CD14-positive monocyte (primary cell): ENCODE data around the gene CERK. TPM values are rescaled to one million over a fixed set of nuclear protein-coding genes. Genes with fewer than 3 reads are reported as not detected.

ENCODE experiments used
- DNase-seq, 3 donors: peaks; one replicate each; pipeline ENCODE4 v3.0.0-alpha.2; 2011 to 2022
- H2AFZ ChIP-seq: 2 replicates; pipeline ENCODE4 v1.6.0; 2012; ENCODE audit warnings: mild to moderate bottlenecking, low read depth, low read length, inconsistent platforms; ENCODE audit not compliant: insufficient read depth, poor library complexity, severe bottlenecking
- H3K27ac ChIP-seq, 2 donors: 1 replicate in 1 of 2; 2 replicates in 1 of 2; pipeline ENCODE4 v1.5.1; 2012 to 2013; ENCODE audit warnings: low read length in 2 of 2, control low read depth in 1 of 2, inconsistent platforms in 1 of 2, low read depth in 1 of 2, mild to moderate bottlenecking in 1 of 2
- H3K27me3 ChIP-seq, 2 donors: one replicate each; pipeline versions ENCODE4 v1.6.0 to v1.6.1; 2011 to 2013; ENCODE audit warnings: low read length in 2 of 2; ENCODE audit not compliant: control insufficient read depth in 2 of 2, insufficient read depth in 2 of 2
- H3K36me3 ChIP-seq, 2 donors: replicated peaks in 1 of 2; 1 replicate in 1 of 2; 2 replicates in 1 of 2; pipeline versions ENCODE4 v1.5.1 to v1.6.1; 2012 to 2013; ENCODE audit warnings: low read length in 2 of 2, control low read depth in 1 of 2, inconsistent platforms in 1 of 2, mild to moderate bottlenecking in 1 of 2; ENCODE audit not compliant: insufficient read depth in 2 of 2, control insufficient read depth in 1 of 2
- H3K4me1 ChIP-seq, 2 donors: 1 replicate in 1 of 2; 2 replicates in 1 of 2; pipeline versions ENCODE4 v1.5.1 to v1.6.1; 2012 to 2013; ENCODE audit warnings: low read length in 2 of 2, control low read depth in 1 of 2, inconsistent platforms in 1 of 2, mild to moderate bottlenecking in 1 of 2, moderate library complexity in 1 of 2; ENCODE audit not compliant: insufficient read depth in 2 of 2, control insufficient read depth in 1 of 2
- H3K4me2 ChIP-seq: replicated peaks from 2 replicates; pipeline ENCODE3; 2012; ENCODE audit warnings: low read length, moderate library complexity, mild to moderate bottlenecking; ENCODE audit not compliant: poor library complexity, severe bottlenecking; ENCODE audit errors: extremely low read depth
- H3K4me3 ChIP-seq, 3 experiments: fragments of 200-600 bp in 1 of 3; sonication (generic) in 1 of 3; replicated peaks in 1 of 3; 1 replicate in 2 of 3; 2 replicates in 1 of 3; pipeline ENCODE4 v1.5.1; 2011 to 2013; ENCODE audit warnings: low read length in 3 of 3, mild to moderate bottlenecking in 3 of 3, control low read depth in 2 of 3, low read depth in 2 of 3, inconsistent platforms in 1 of 3, moderate library complexity in 1 of 3
- H3K79me2 ChIP-seq: 2 replicates; pipeline ENCODE4 v1.6.0; 2012; ENCODE audit warnings: mild to moderate bottlenecking, control low read depth, inconsistent platforms, low read length, moderate library complexity; ENCODE audit not compliant: insufficient read depth
- H3K9ac ChIP-seq: 2 replicates; pipeline ENCODE4 v1.6.0; 2017; ENCODE audit warnings: low read length, mild to moderate bottlenecking; ENCODE audit not compliant: insufficient read depth, poor library complexity, severe bottlenecking
- H3K9me3 ChIP-seq, 2 donors: replicated peaks in 1 of 2; 1 replicate in 1 of 2; 2 replicates in 1 of 2; pipeline versions ENCODE4 v1.5.1 to v1.6.1; 2012 to 2013; ENCODE audit warnings: low read length in 2 of 2, control low read depth in 1 of 2; ENCODE audit not compliant: control insufficient read depth in 1 of 2, insufficient read depth in 1 of 2
- H4K20me1 ChIP-seq: 2 replicates; pipeline ENCODE4 v1.6.0; 2012; ENCODE audit warnings: mild to moderate bottlenecking, low read length, control low read depth, moderate library complexity; ENCODE audit not compliant: insufficient read depth
- H3K27ac Mint-ChIP-seq, 7 donors: one replicate each; pipeline ENCODE4 v1.8.0; 2020; ENCODE audit warnings: mild to moderate bottlenecking in 7 of 7, mixed read lengths in 7 of 7, moderate library complexity in 6 of 7, inconsistent platforms in 2 of 7
- H3K27me3 Mint-ChIP-seq, 3 donors: one replicate each; pipeline ENCODE4 v1.8.0; 2021 to 2022; ENCODE audit warnings: low read depth in 3 of 3, mild to moderate bottlenecking in 3 of 3, mixed read lengths in 3 of 3, moderate library complexity in 3 of 3, inconsistent platforms in 1 of 3
- H3K36me3 Mint-ChIP-seq, 2 donors: one replicate each; pipeline ENCODE4 v1.8.0; 2020; ENCODE audit warnings: mixed read lengths in 2 of 2, inconsistent platforms in 1 of 2, mild to moderate bottlenecking in 1 of 2
- H3K4me1 Mint-ChIP-seq: one replicate; pipeline ENCODE4 v1.8.0; 2020; ENCODE audit warnings: mild to moderate bottlenecking, mixed read lengths
- H3K4me3 Mint-ChIP-seq, 2 donors: one replicate each; pipeline ENCODE4 v1.8.0; 2020; ENCODE audit warnings: mild to moderate bottlenecking in 2 of 2, mixed read lengths in 2 of 2, moderate library complexity in 1 of 2
- H3K9me3 Mint-ChIP-seq, 7 donors: one replicate each; pipeline ENCODE4 v1.8.0; 2020 to 2022; ENCODE audit warnings: mixed read lengths in 7 of 7, mild to moderate bottlenecking in 6 of 7, moderate library complexity in 6 of 7, inconsistent platforms in 2 of 7
- WGBS: methylation state at CpG from one replicate; pipeline ENCODE4 v1.1.5; 2013; ENCODE audit warnings: missing lambda C conversion rate; ENCODE audit not compliant: insufficient coverage; 5-methylcytosine and 5-hydroxymethylcytosine counted together
- intact Hi-C, 2 donors: fragments of 100-400 bp; cut with micrococcal nuclease; formaldehyde crosslinking; loops; one replicate each; pipeline versions ENCODE4 v1.15.0 to v1.15.1; 2023
- polyA plus RNA-seq, 3 donors: library from polyadenylated mRNA; depleted of rRNA in 1 of 3; unstranded in 2 of 3; stranded (reverse) in 1 of 3; fragments of 300-500 nt in 2 of 3; fragments of >200 nt in 1 of 3; fragmentation: Illumina TruSeq in 2 of 3; gene quantifications; 1 replicate in 2 of 3; 2 replicates in 1 of 3; pipeline ENCODE4 v1.2.3, GENCODE V29; 2012 to 2021
- TF ChIP-seq, protein P1 (sequence below): fragments of 200-600 bp; IDR thresholded peaks from one replicate; pipeline ENCODE4 v1.8.0; 2022; ENCODE audit warnings: antibody characterized with exemption, mild to moderate bottlenecking

The CERK gene
- polyA plus RNA-seq, 3 donors, result 22.4 to 40.2 (median 24.5) TPM

- peaks cover 26% of the 10 kb centered on the region for H3K4me1 Mint-ChIP-seq
- Histone ChIP-seq H3K36me3 (peaks cover 84 to 85% of the 10 kb centered on the region in 2 donors), H3K4me1 (peaks cover 10 to 13% of the 10 kb centered on the region in 2 donors)
Observed at GRCh38 chr22:46669201-46669600, 68.9 kb downstream of the CERK start.

DNA sequence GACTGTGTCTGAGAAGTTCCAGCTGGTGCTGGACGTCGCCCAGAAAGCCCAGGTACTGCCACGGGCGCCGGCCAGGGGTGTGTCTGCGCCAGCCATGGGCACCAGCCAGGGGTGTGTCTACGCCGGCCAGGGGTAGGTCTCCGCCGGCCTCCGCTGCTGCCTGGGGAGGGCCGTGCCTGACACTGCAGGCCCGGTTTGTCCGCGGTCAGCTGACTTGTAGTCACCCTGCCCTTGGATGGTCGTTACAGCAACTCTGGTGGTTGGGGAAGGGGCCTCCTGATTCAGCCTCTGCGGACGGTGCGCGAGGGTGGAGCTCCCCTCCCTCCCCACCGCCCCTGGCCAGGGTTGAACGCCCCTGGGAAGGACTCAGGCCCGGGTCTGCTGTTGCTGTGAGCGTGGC lies 69.9 kb downstream of the CERK start:
- no peak overlapping the region for H3K27ac Mint-ChIP-seq
- no peak overlapping the region for H3K4me3 Mint-ChIP-seq
- WGBS, result 93% methylated on average over 13 of the region's 24 CpGs
- peaks cover 15% of the 10 kb centered on the region for H3K4me1 Mint-ChIP-seq
- Histone ChIP-seq H3K4me3 (no peak overlapping the region), H4K20me1 (peaks cover 38% of the 10 kb centered on the region), H3K4me2 (no peak overlapping the region), H2AFZ (no peak overlapping the region), H3K9me3 (no peaks in the 10 kb centered on the region), H3K27ac (no peak overlapping the region), H3K36me3 (peaks cover 85 to 88% of the 10 kb centered on the region in 2 donors), H3K4me1 (peaks cover 0 to 2% of the 10 kb centered on the region in 2 donors), H3K9ac (no peak overlapping the region), H3K79me2 (no peaks in the 10 kb centered on the region), H3K27me3 (no peaks in the 10 kb centered on the region)
- H3K9me3 Mint-ChIP-seq, result no peaks in the 10 kb centered on the region
- intact Hi-C loops, result no loop called here
- peaks cover 55 to 89% of the 10 kb centered on the region in 2 donors for H3K36me3 Mint-ChIP-seq
- no peaks in the 10 kb centered on the region for H3K27me3 Mint-ChIP-seq
- DNase-seq, result no peak
- TF ChIP-seq, protein P1, sequence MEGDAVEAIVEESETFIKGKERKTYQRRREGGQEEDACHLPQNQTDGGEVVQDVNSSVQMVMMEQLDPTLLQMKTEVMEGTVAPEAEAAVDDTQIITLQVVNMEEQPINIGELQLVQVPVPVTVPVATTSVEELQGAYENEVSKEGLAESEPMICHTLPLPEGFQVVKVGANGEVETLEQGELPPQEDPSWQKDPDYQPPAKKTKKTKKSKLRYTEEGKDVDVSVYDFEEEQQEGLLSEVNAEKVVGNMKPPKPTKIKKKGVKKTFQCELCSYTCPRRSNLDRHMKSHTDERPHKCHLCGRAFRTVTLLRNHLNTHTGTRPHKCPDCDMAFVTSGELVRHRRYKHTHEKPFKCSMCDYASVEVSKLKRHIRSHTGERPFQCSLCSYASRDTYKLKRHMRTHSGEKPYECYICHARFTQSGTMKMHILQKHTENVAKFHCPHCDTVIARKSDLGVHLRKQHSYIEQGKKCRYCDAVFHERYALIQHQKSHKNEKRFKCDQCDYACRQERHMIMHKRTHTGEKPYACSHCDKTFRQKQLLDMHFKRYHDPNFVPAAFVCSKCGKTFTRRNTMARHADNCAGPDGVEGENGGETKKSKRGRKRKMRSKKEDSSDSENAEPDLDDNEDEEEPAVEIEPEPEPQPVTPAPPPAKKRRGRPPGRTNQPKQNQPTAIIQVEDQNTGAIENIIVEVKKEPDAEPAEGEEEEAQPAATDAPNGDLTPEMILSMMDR, result no peak

More at GRCh38 chr22:46669201-46669600, 68.9 kb downstream of the CERK start:
- intact Hi-C loops, result no loop called here
- TF ChIP-seq, protein P1, result no peak
- Histone ChIP-seq H3K9ac (no peak overlapping the region), H4K20me1 (peaks cover 38% of the 10 kb centered on the region), H2AFZ (no peak overlapping the region), H3K79me2 (no peaks in the 10 kb centered on the region), H3K27ac (no peak overlapping the region), H3K9me3 (no peaks in the 10 kb centered on the region), H3K4me2 (no peak overlapping the region), H3K4me3 (no peak overlapping the region), H3K27me3 (no peaks in the 10 kb centered on the region)
- no peaks in the 10 kb centered on the region for H3K27me3 Mint-ChIP-seq
- H3K27ac Mint-ChIP-seq, result peak overlapping the region in 3 of 7 donors; percentile 8 to 26 (median 22)
- H3K4me3 Mint-ChIP-seq, result no peak overlapping the region
- peaks cover 49 to 86% of the 10 kb centered on the region in 2 donors for H3K36me3 Mint-ChIP-seq
- no peak for DNase-seq
- no peaks in the 10 kb centered on the region for H3K9me3 Mint-ChIP-seq
- no CpG with 5 or more reads among the region's 9 CpGs for whole genome bisulfite sequencing
